IMR-90 (cell line): ENCODE measurements around the gene BMP7. TPM values are rescaled to one million over a fixed set of nuclear protein-coding genes. Genes with fewer than 3 reads are reported as not detected.

ENCODE experiments used
- ATAC-seq: fragments of 200-7000 bp; cut with Tn5 transposase; 2 replicates; pipeline ENCODE4 v1.9.1; 2020; ENCODE audit warnings: low read depth, mild to moderate bottlenecking, moderate library complexity
- BruUV-seq: library from RNA; stranded (reverse); fragments of 400-500 nt; replicated peaks from 2 replicates; lab custom pipeline; 2021; lab: Mats Ljungman, UMichigan
- CTCF ChIA-PET: fragments of 300-600 bp; formaldehyde crosslinking; extraction: SDS; loops from one replicate; lab custom pipeline; 2021; ENCODE audit warnings: antibody characterized with exemption; lab: Yijun Ruan, JAX
- POLR2A ChIA-PET: fragments of 300-600 bp; sonication (Branson Sonifier 250); formaldehyde crosslinking; loops from one replicate; lab custom pipeline; 2022; ENCODE audit warnings: antibody characterized with exemption; ENCODE audit not compliant: unreplicated experiment; lab: Charles Lee
- DNase-seq: peaks from one replicate; pipeline ENCODE4 v3.0.0; 2013
- H2AFZ ChIP-seq: replicated peaks from 2 replicates; pipeline ENCODE3; 2013; ENCODE audit warnings: low read length, mild to moderate bottlenecking; ENCODE audit not compliant: poor library complexity
- H2AK5ac ChIP-seq: 2 replicates; pipeline ENCODE4 v1.6.1; 2013; ENCODE audit warnings: low read depth, low read length, inconsistent platforms
- H2AK9ac ChIP-seq: replicated peaks from 2 replicates; pipeline ENCODE3; 2013; ENCODE audit warnings: mild to moderate bottlenecking, low read depth, low read length, moderate library complexity; ENCODE audit not compliant: poor library complexity
- H2BK120ac ChIP-seq: 2 replicates; pipeline ENCODE4 v1.6.1; 2013; ENCODE audit warnings: low read depth, low read length, inconsistent platforms
- H2BK15ac ChIP-seq: 3 replicates; pipeline ENCODE4 v1.6.1; 2013; ENCODE audit warnings: low read depth, low read length, inconsistent platforms
- H2BK20ac ChIP-seq: 2 replicates; pipeline ENCODE4 v1.6.1; 2013; ENCODE audit warnings: low read depth, mild to moderate bottlenecking, inconsistent platforms, low read length, moderate library complexity
- H2BK5ac ChIP-seq: 2 replicates; pipeline ENCODE4 v1.6.1; 2013; ENCODE audit warnings: mild to moderate bottlenecking, low read depth, low read length, inconsistent platforms; ENCODE audit not compliant: poor library complexity, severe bottlenecking
- H3K14ac ChIP-seq: replicated peaks from 2 replicates; pipeline ENCODE4 v1.6.1; 2013; ENCODE audit warnings: low read depth, low read length, inconsistent platforms
- H3K18ac ChIP-seq: 2 replicates; pipeline ENCODE4 v1.6.1; 2013; ENCODE audit warnings: low read depth, low read length, control low read depth
- H3K23ac ChIP-seq: 2 replicates; pipeline ENCODE4 v1.6.1; 2013; ENCODE audit warnings: low read depth, low read length, inconsistent platforms
- H3K27ac ChIP-seq: 2 replicates; pipeline ENCODE4 v1.5.1; 2013; ENCODE audit warnings: mild to moderate bottlenecking, control low read depth, low read length; ENCODE audit not compliant: insufficient read depth
- H3K27me3 ChIP-seq: 2 replicates; pipeline ENCODE4 v1.6.1; 2013; ENCODE audit warnings: low read length; ENCODE audit not compliant: control insufficient read depth, insufficient read depth
- H3K36me3 ChIP-seq: 2 replicates; pipeline ENCODE4 v1.6.1; 2013; ENCODE audit warnings: low read length, mixed read lengths; ENCODE audit not compliant: control insufficient read depth, insufficient read depth
- H3K4ac ChIP-seq: 2 replicates; pipeline ENCODE4 v1.6.1; 2013; ENCODE audit warnings: low read depth, low read length, inconsistent platforms
- H3K4me1 ChIP-seq: 2 replicates; pipeline ENCODE4 v1.6.1; 2013; ENCODE audit warnings: low read length, mixed read lengths; ENCODE audit not compliant: control insufficient read depth, insufficient read depth
- H3K4me2 ChIP-seq: 2 replicates; pipeline ENCODE4 v1.6.1; 2013; ENCODE audit warnings: low read depth, mild to moderate bottlenecking, control low read depth, low read length, moderate library complexity
- H3K4me3 ChIP-seq: 2 replicates; pipeline ENCODE4 v1.5.1; 2013; ENCODE audit warnings: low read depth, mild to moderate bottlenecking, control low read depth, low read length, moderate library complexity; ENCODE audit not compliant: insufficient read depth
- H3K56ac ChIP-seq: 2 replicates; pipeline ENCODE4 v1.6.1; 2013; ENCODE audit warnings: low read length, inconsistent platforms; ENCODE audit not compliant: insufficient read depth; ENCODE audit errors: extremely low read depth
- H3K79me1 ChIP-seq, 2 experiments: 2 replicates each; pipeline ENCODE4 v1.6.1; 2013; ENCODE audit warnings: low read length in 2 of 2, inconsistent platforms in 1 of 2, low read depth in 1 of 2
- H3K9ac ChIP-seq: 2 replicates; pipeline ENCODE4 v1.6.1; 2013; ENCODE audit warnings: low read depth, low read length, control low read depth
- H3K9me1 ChIP-seq: 2 replicates; pipeline ENCODE4 v1.6.1; 2013; ENCODE audit warnings: low read length, inconsistent platforms; ENCODE audit not compliant: insufficient read depth
- H3K9me3 ChIP-seq: 2 replicates; pipeline ENCODE4 v1.6.1; 2013; ENCODE audit warnings: low read length; ENCODE audit not compliant: control insufficient read depth, insufficient read depth
- H4K20me1 ChIP-seq: 2 replicates; pipeline ENCODE4 v1.6.1; 2013; ENCODE audit warnings: low read length, inconsistent platforms; ENCODE audit not compliant: insufficient read depth
- H4K5ac ChIP-seq: 2 replicates; pipeline ENCODE4 v1.6.1; 2013; ENCODE audit warnings: mild to moderate bottlenecking, low read depth, low read length, control low read depth
- H4K8ac ChIP-seq, 2 experiments: 2 replicates each; pipeline ENCODE4 v1.6.1; 2013; ENCODE audit warnings: low read depth in 2 of 2, low read length in 2 of 2, control low read depth in 1 of 2, inconsistent platforms in 1 of 2
- H4K91ac ChIP-seq: 2 replicates; pipeline ENCODE4 v1.6.1; 2013; ENCODE audit warnings: low read depth, low read length, inconsistent platforms; ENCODE audit not compliant: insufficient read depth
- FOS ChIP-seq: fragments of 150-350 bp; IDR thresholded peaks from 2 replicates; pipeline ENCODE4 v1.6.1; 2016; ENCODE audit warnings: low read depth, low read length
- MAZ ChIP-seq: IDR thresholded peaks from 2 replicates; pipeline ENCODE4 v1.6.1; 2012; ENCODE audit warnings: low read depth, mild to moderate bottlenecking, low read length, improper control_type of control experiment, moderate library complexity, borderline replicate concordance
- NFE2L2 ChIP-seq: fragments of 150-350 bp; IDR thresholded peaks from 2 replicates; pipeline ENCODE4 v1.6.1; 2016; ENCODE audit warnings: low read depth, mild to moderate bottlenecking, low read length
- WGBS, 2 experiments: methylation state at CpG; one replicate each; pipeline versions ENCODE4 v1.1.5 to v1.1.7; 2013; ENCODE audit warnings: missing lambda C conversion rate in 2 of 2; ENCODE audit not compliant: insufficient read length in 1 of 2; ENCODE audit errors: extremely low coverage in 2 of 2; 5-methylcytosine and 5-hydroxymethylcytosine counted together
- dilution Hi-C: fragments of 300-500 bp; cut with HindIII; formaldehyde crosslinking; loops from one replicate; pipeline ENCODE4 v1.14.3; 2018; ENCODE audit warnings: low sequenced_read_pairs; ENCODE audit not compliant: unreplicated experiment
- in situ Hi-C: fragments of 300-500 bp; cut with MboI; formaldehyde crosslinking; loops from 3 replicates; pipeline ENCODE4 v1.14.3; 2019; ENCODE audit warnings: low sequenced_read_pairs, inconsistent platforms, mixed read lengths
- intact Hi-C: fragments of 100-400 bp; cut with micrococcal nuclease; formaldehyde crosslinking; loops from 2 replicates; pipeline ENCODE4 v1.10.0; 2022
- polyA plus RNA-seq, 3 experiments: library from polyadenylated mRNA; depleted of rRNA; stranded (reverse); fragments of >200 nt; gene quantifications; 2 replicates each; pipeline ENCODE4 v1.2.3, GENCODE V29; 2012; ENCODE audit warnings: low replicate concordance in 1 of 3
- total RNA-seq: library from RNA; depleted of rRNA; stranded (reverse); fragments of >200 nt; gene quantifications from 2 replicates; pipeline ENCODE4 v1.2.3, GENCODE V29; 2012

The BMP7 gene
- total and polyA plus RNA-seq, 2 of the 4 experiments (the other 2 are of a cell fraction) = not detected

GRCh38 chr20:57214948-57215347 is 51.5 kb downstream of the BMP7 start:
- dilution Hi-C loops = no loop called here
- WGBS, 2 experiments = 63% methylated on average over 2 of the region's 2 CpGs; no CpG with 5 or more reads in 1 of the 2 experiments
- POLR2A ChIA-PET = no interaction called here
- Histone ChIP-seq H4K20me1 (no peaks in the 10 kb centered on the region), H2BK120ac (no peak overlapping the region), H3K4me2 (no peak overlapping the region), H3K4ac (no peak overlapping the region), H3K27me3 (no peaks in the 10 kb centered on the region), H3K9ac (no peak overlapping the region), H4K5ac (no peak overlapping the region), H3K4me3 (no peak overlapping the region), H3K56ac (no peak overlapping the region), H2BK20ac (no peak overlapping the region), H4K91ac (no peak overlapping the region), H3K4me1 (no peaks in the 10 kb centered on the region; the same call in 1 of the 2 replicates), H3K23ac (no peak overlapping the region), H3K18ac (no peak overlapping the region), H3K27ac (no peak overlapping the region), H3K14ac (no peak overlapping the region), H2AK9ac (no peak overlapping the region), H4K8ac (no peak overlapping the region), H3K9me3 (peaks cover 15% of the 10 kb centered on the region), H2AK5ac (no peak overlapping the region), H3K9me1 (no peaks in the 10 kb centered on the region), H3K36me3 (no peaks in the 10 kb centered on the region), H2AFZ (no peak overlapping the region), H2BK15ac (no peak overlapping the region), H2BK5ac (no peak overlapping the region), H3K79me1 (no peaks in the 10 kb centered on the region)
- in situ Hi-C loops = no loop called here
- CTCF ChIA-PET = no interaction called here
- TF ChIP-seq NFE2L2 = no peak
- no peak for TF ChIP-seq MAZ
- TF ChIP-seq FOS = no peak
- intact Hi-C loops = no loop called here
- no peak for DNase-seq
- ATAC-seq = no peak
- no TSS peak for BruUV-seq
